ENCODE data around the gene RAB3IL1. TPM values are rescaled to one million over a fixed set of nuclear protein-coding genes. Genes with fewer than 3 reads are reported as not detected.

The RAB3IL1 gene
- total RNA-seq, 1 experiment from 2014 or later = 18.1 TPM

DNA sequence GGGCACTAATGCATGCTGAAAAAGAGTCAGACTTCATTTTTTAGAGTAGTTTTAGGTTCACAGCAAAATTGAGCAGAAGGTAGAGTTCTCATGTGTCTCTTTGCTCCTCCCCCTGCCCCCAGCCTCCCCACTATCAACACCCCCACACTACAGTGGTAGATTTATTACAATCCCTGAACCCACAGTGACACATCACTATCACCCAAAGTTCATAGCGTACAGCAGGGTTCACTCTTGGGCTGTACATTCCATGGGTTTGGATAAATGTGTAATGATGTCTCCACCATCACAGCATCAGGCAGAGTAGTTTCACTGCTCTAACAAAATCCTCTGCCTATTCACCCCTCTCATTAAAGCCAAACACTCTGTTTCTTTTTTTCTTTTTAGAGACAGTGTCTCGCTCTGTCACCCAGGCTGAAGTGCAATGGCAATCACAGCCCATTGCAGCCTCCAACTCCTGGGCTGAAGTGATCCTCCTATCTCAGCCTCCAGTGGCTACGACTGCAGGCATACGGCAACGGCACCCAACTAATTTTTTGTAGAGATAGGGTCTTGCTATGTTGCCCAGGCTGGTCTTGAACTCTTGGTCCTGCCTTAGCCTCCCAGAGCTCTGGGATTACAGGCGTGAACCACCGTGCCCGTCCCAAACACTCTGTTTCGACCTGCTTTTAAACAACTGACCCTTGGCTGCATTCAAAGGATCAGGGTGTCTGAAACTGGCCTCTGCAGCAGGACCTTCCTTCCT lies 36.9 kb upstream of the RAB3IL1 start:
- H3K4me3 ChIP-seq (replicated peaks in 1 of 2; ENCODE audit: low read depth in 1 of 2, low read length in 2 of 2) = no peak overlapping the region
- H3K9ac ChIP-seq (ENCODE audit: low read length) = no peak overlapping the region
- BruUV-seq (replicated peaks) = no TSS peak
- no peak overlapping the region for H3K27ac ChIP-seq (ENCODE audit: low read depth, low read length)
- ATAC-seq (no peak), DNase-seq (ENCODE audit: low read depth, low spot score) (no peak)
- no peaks in the 10 kb centered on the region for H3K79me2 ChIP-seq (ENCODE audit: insufficient read depth, low read length)
- H4K20me1 ChIP-seq (ENCODE audit: insufficient read depth) = no peaks in the 10 kb centered on the region
- peaks cover 2 to 7% of the 10 kb centered on the region in 2 experiments; a peak in 3 of 4 replicates for H3K4me1 ChIP-seq (ENCODE audit: control insufficient read depth in 1 of 2, insufficient read depth in 2 of 2, low read length in 2 of 2)
- H3K27me3 ChIP-seq (ENCODE audit: insufficient read depth, low read length) = no peaks in the 10 kb centered on the region
- intact Hi-C loops (cut with micrococcal nuclease) = no loop called here
- ChIA-PET CTCF (interaction anchor here (1.1 kb wide), 1 partner anchor 56 kb away, joined by 9 read pairs; no protein-coding TSS in a partner anchor), RAD21 (ENCODE audit: low non-redundant PET in 1 of 2, low total read pairs in 2 of 2, uncharacterized antibody in 2 of 2, unreplicated experiment in 2 of 2) (interaction anchor here in 1 of 2 experiments (0.7 kb wide), 1 partner anchor 28 kb away, joined by 3 read pairs; no protein-coding TSS in a partner anchor), POLR2A (interaction anchor here (1.4 to 1.7 kb wide), 2 partner anchors 13 to 14 kb away, joined by 4 to 7 read pairs; partner anchors contain the start of gene FTH1)
- H3K36me3 ChIP-seq (ENCODE audit: control insufficient read depth in 1 of 2, insufficient read depth in 2 of 2, low read length in 2 of 2) = no peaks in the 10 kb centered on the region
- TF ChIP-seq MAX (IDR thresholded peaks at IDR 0.05) (no peak), SIN3A (IDR thresholded peaks at IDR 0.05; ENCODE audit: low read depth) (no peak), YY1 (IDR thresholded peaks at IDR 0.05; ENCODE audit: extremely low read depth, insufficient replicate concordance, low read depth, low read length) (no peak), TCF7L2 (IDR thresholded peaks at IDR 0.05; ENCODE audit: borderline replicate concordance, extremely low read depth, insufficient read depth, insufficient read length) (no peak), CEBPB (IDR thresholded peaks at IDR 0.05; ENCODE audit: low read depth) (no peak), SP1 (IDR thresholded peaks at IDR 0.05; ENCODE audit: low read depth) (no peak), ZFX (IDR thresholded peaks at IDR 0.05) (no peak), ZNF274 (IDR thresholded peaks at IDR 0.05; ENCODE audit: low read depth, low read length) (no peak), REST (IDR thresholded peaks at IDR 0.05; ENCODE audit: low read depth) (no peak), POLR2AphosphoS5 (IDR thresholded peaks at IDR 0.05; ENCODE audit: low read depth, low read length) (no peak), ELF1 (IDR thresholded peaks at IDR 0.05; ENCODE audit: borderline replicate concordance, low read depth) (no peak), ZBTB33 (IDR thresholded peaks at IDR 0.05; ENCODE audit: extremely low read depth, insufficient replicate concordance, low read length) (no peak), EGR1 (IDR thresholded peaks at IDR 0.05; ENCODE audit: low read depth) (no peak), POLR2A (IDR thresholded peaks at IDR 0.05; ENCODE audit: borderline replicate concordance, extremely low read depth, insufficient read depth, insufficient read length) (no peak), CBX3 (IDR thresholded peaks at IDR 0.05; ENCODE audit: low read depth) (no peak)
- TF ChIP-seq, protein P1, sequence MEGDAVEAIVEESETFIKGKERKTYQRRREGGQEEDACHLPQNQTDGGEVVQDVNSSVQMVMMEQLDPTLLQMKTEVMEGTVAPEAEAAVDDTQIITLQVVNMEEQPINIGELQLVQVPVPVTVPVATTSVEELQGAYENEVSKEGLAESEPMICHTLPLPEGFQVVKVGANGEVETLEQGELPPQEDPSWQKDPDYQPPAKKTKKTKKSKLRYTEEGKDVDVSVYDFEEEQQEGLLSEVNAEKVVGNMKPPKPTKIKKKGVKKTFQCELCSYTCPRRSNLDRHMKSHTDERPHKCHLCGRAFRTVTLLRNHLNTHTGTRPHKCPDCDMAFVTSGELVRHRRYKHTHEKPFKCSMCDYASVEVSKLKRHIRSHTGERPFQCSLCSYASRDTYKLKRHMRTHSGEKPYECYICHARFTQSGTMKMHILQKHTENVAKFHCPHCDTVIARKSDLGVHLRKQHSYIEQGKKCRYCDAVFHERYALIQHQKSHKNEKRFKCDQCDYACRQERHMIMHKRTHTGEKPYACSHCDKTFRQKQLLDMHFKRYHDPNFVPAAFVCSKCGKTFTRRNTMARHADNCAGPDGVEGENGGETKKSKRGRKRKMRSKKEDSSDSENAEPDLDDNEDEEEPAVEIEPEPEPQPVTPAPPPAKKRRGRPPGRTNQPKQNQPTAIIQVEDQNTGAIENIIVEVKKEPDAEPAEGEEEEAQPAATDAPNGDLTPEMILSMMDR (IDR thresholded peaks at IDR 0.05 in 2 of 3, conservative IDR thresholded peaks at IDR 0.05 in 1 of 3; ENCODE audit: borderline replicate concordance in 1 of 3, insufficient read depth in 1 of 3, low read depth in 2 of 3, low read length in 2 of 3) = no peak
- H3K4me2 ChIP-seq (ENCODE audit: low read length) = no peak overlapping the region
- H3K9me3 ChIP-seq (ENCODE audit: control insufficient read depth in 1 of 2, insufficient read depth in 1 of 2, low read depth in 1 of 2, low read length in 2 of 2) = no peaks in the 10 kb centered on the region
- no peaks in the 10 kb centered on the region for H3K9me2 ChIP-seq (ENCODE audit: insufficient read depth)
- H2AFZ ChIP-seq (ENCODE audit: low read depth, low read length, poor library complexity, severe bottlenecking) = no peak overlapping the region

Data from HCT116 (cell line).